Tibial nerve (tissue), 4 donors: Measurements from ENCODE around the gene ARMH2. TPM values are rescaled to one million over a fixed set of nuclear protein-coding genes. Genes with fewer than 3 reads are reported as not detected.

Experiments used
- DNase-seq, 2 donors: peaks; one replicate each; pipeline ENCODE4 v3.0.0-alpha.2; 2019; ENCODE audit warnings: low spot score in 2 of 2
- H3K27ac ChIP-seq, 4 donors: fragments of 200-600 bp; sonication (generic) in 3 of 4; one replicate each; pipeline ENCODE4 v1.5.1; 2017 to 2019; ENCODE audit warnings: mild to moderate bottlenecking in 1 of 4
- H3K27me3 ChIP-seq, 2 donors: fragments of 200-600 bp; sonication (generic) in 1 of 2; one replicate each; pipeline versions ENCODE4 v1.5.1 to v1.6.0; 2017 to 2019
- H3K36me3 ChIP-seq, 3 donors: fragments of 200-600 bp; sonication (generic); one replicate each; pipeline ENCODE4 v1.5.1; 2018 to 2019
- H3K4me1 ChIP-seq, 4 donors: fragments of 200-600 bp; sonication (generic) in 3 of 4; one replicate each; pipeline ENCODE4 v1.5.1; 2017 to 2019
- H3K4me3 ChIP-seq, 4 donors: fragments of 200-600 bp; sonication (generic) in 3 of 4; one replicate each; pipeline ENCODE4 v1.5.1; 2017 to 2019; ENCODE audit warnings: mild to moderate bottlenecking in 1 of 4, moderate library complexity in 1 of 4
- H3K9me3 ChIP-seq, 4 donors: fragments of 200-600 bp; sonication (generic) in 3 of 4; one replicate each; pipeline ENCODE4 v1.5.1; 2017 to 2019
- EP300 ChIP-seq, 2 donors: sonication (generic); formaldehyde crosslinking; IDR thresholded peaks; one replicate each; pipeline ENCODE4 v1.6.1; 2017; ENCODE audit warnings: antibody characterized with exemption in 2 of 2, mild to moderate bottlenecking in 1 of 2
- POLR2A ChIP-seq, 2 donors: fragments of 450-650 bp; IDR thresholded peaks; one replicate each; pipeline ENCODE4 v1.6.1; 2017; ENCODE audit warnings: antibody characterized with exemption in 2 of 2, mild to moderate bottlenecking in 2 of 2, moderate library complexity in 2 of 2
- WGBS, 2 donors: methylation state at CpG; one replicate each; pipeline ENCODE4 v1.1.5; 2018; 5-methylcytosine and 5-hydroxymethylcytosine counted together
- total RNA-seq, 4 donors: library from RNA; depleted of rRNA; stranded (reverse); fragments of >200 nt; gene quantifications; one replicate each; pipeline ENCODE4 v1.1.0, GENCODE V29; 2016
- TF ChIP-seq, protein P1 (sequence below), 5 experiments: fragments of 200-600 bp in 3 of 5; fragments of 450-650 bp in 2 of 5; sonication (generic) in 3 of 5; IDR thresholded peaks; one replicate each; pipeline ENCODE4 v1.5.1; 2016 to 2019; ENCODE audit warnings: antibody characterized with exemption in 5 of 5, mild to moderate bottlenecking in 3 of 5, moderate library complexity in 2 of 5

Gene ARMH2
- total RNA-seq, 4 donors from 2014 or later, result not detected

DNA sequence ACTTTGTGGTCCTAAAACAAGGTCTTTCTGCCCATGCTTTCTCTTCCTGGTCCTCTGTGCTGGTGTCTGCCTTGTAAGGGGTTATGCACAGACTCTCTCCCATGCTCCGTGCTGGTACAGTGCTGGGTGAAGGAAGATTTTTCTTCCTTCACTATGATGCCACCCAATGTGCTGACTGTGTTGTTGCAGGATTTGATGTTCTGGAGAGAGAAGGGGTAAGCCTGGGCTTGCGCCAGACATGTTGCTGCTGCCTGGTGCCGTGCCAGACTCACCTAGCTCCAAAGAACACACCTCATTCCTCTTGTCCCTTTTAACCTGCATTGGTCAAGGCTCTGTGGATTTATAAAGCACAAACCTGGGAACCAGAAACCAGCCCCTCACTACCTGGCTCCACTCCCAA is 28.4 kb upstream of the ARMH2 start:
- no peak for TF ChIP-seq EP300 (IDR thresholded peaks at IDR 0.05)
- TF ChIP-seq POLR2A (IDR thresholded peaks at IDR 0.05), result no peak
- TF ChIP-seq, protein P1, sequence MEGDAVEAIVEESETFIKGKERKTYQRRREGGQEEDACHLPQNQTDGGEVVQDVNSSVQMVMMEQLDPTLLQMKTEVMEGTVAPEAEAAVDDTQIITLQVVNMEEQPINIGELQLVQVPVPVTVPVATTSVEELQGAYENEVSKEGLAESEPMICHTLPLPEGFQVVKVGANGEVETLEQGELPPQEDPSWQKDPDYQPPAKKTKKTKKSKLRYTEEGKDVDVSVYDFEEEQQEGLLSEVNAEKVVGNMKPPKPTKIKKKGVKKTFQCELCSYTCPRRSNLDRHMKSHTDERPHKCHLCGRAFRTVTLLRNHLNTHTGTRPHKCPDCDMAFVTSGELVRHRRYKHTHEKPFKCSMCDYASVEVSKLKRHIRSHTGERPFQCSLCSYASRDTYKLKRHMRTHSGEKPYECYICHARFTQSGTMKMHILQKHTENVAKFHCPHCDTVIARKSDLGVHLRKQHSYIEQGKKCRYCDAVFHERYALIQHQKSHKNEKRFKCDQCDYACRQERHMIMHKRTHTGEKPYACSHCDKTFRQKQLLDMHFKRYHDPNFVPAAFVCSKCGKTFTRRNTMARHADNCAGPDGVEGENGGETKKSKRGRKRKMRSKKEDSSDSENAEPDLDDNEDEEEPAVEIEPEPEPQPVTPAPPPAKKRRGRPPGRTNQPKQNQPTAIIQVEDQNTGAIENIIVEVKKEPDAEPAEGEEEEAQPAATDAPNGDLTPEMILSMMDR (IDR thresholded peaks at IDR 0.05), result no peak
- no peaks in the 10 kb centered on the region for H3K9me3 ChIP-seq
- H3K4me3 ChIP-seq, result no peak overlapping the region
- no peak overlapping the region for H3K27ac ChIP-seq
- no peak for DNase-seq
- WGBS, 2 donors, result 71 to 77% methylated on average over 3 of the region's 3 CpGs
- H3K27me3 ChIP-seq, result no peaks in the 10 kb centered on the region
- peaks cover 0 to 13% (median 4%) of the 10 kb centered on the region in 4 donors for H3K4me1 ChIP-seq
- peaks cover 0 to 10% (median 0%) of the 10 kb centered on the region in 3 donors for H3K36me3 ChIP-seq

DNA sequence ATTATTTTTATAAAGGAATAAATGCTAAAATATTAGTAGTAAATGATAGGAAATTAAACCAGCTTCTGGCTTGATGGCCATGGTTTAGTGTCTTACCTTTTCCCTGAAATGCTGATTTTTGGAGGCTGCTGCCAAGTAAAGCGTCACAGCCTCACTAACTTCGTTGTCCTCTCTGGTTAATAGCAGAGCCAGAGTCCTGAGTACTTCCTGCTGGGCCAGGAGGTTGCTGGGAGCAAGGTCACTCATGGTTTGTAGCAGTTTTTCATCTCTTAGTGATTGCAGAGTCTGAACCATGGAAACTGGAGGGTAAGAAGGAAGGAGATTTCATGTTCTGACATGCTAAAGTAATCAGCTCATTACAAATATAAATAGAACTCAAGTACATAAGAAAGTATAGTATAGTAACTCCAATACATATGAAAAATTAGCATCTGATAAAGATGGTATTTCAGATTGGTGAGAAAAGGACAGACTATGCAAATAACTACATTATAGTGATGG is 26.5 kb upstream of the ARMH2 start:
- Histone ChIP-seq H3K36me3 (peaks cover 0 to 10% (median 0%) of the 10 kb centered on the region in 3 donors), H3K4me3 (no peak overlapping the region), H3K27me3 (no peaks in the 10 kb centered on the region), H3K27ac (no peak overlapping the region), H3K9me3 (no peaks in the 10 kb centered on the region), H3K4me1 (no peaks in the 10 kb centered on the region)
- TF ChIP-seq POLR2A (IDR thresholded peaks at IDR 0.05) (no peak), EP300 (IDR thresholded peaks at IDR 0.05) (no peak)
- TF ChIP-seq, protein P1 (IDR thresholded peaks at IDR 0.05), result no peak
- WGBS, 2 donors, result 45 to 67% methylated on average over 2 of the region's 2 CpGs
- no peak for DNase-seq

DNA sequence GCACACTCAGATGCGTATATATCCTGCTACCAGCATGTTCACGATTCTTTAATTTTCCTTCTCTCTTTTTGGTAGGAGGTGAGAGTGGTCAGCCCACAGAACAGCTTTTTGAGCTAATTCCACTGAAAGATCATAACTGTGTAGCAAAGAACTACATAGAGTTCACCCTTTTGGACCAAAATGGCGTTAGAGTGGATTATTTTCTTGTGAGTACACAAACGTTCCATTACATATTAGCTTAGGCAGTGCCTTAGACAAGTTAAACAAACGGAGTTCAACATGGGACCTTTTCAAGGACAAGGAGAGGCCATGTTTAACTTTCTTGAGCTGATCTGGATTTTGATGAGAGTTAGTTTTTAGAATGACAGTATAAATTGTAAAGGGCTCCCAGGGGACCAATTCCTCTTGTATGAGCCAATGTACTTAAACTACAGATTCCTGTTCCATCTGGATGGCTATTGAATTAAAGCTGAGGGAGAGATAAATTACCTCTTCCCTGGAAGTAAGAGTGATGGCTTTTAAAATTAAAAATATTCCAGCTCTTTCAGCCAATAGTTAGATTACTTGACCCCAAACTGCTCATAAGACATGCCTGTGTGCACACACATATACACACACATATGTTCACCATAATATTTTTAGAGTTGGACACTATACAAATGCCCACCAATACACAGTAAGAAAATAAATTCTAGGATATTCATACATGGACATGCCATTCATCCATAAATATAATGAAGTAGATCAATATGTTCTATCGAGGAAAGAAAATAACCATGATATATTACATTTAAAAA is 25.6 kb upstream of the ARMH2 start:
- H3K27ac ChIP-seq, result no peak overlapping the region

DNA sequence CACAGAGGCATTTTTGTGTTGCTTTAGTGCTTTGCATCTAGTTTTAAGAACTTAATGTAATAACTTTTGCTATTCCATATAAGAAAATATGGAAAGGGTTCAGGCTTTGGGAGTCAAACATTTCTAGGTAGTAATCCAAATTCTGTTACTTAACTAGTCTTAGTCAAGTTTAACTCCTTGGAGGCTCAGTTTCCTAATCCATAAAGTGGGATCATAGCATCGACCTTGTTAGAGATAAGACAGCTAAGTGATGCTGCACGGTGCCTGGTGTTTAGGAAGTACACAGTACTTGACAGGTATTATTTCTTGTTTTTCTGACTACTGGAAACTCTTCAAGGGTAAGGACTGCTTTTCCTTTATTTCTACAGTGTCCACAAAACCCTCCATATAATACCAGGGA is 24.5 kb upstream of the ARMH2 start:
- no peak for DNase-seq
- H3K36me3 ChIP-seq, result peaks cover 0 to 10% (median 0%) of the 10 kb centered on the region in 3 donors
- H3K9me3 ChIP-seq, result no peaks in the 10 kb centered on the region
- TF ChIP-seq EP300 (IDR thresholded peaks at IDR 0.05) (no peak), POLR2A (IDR thresholded peaks at IDR 0.05) (no peak)
- TF ChIP-seq, protein P1 (IDR thresholded peaks at IDR 0.05), result no peak
- H3K27me3 ChIP-seq, result no peaks in the 10 kb centered on the region
- WGBS, 2 donors, result 91 to 92% methylated on average over 2 of the region's 2 CpGs
- no peak overlapping the region for H3K4me3 ChIP-seq
- H3K27ac ChIP-seq, result no peak overlapping the region
- no peaks in the 10 kb centered on the region for H3K4me1 ChIP-seq

More for the DNA sequence above, 25.6 kb upstream of the ARMH2 start:
- Histone ChIP-seq H3K9me3 (no peaks in the 10 kb centered on the region), H3K27me3 (no peaks in the 10 kb centered on the region), H3K36me3 (peaks cover 0 to 10% (median 0%) of the 10 kb centered on the region in 3 donors), H3K4me3 (no peak overlapping the region), H3K4me1 (no peaks in the 10 kb centered on the region)
- DNase-seq, result no peak
- WGBS, 2 donors, result 74 to 78% methylated on average over 6 of the region's 6 CpGs
- TF ChIP-seq POLR2A (IDR thresholded peaks at IDR 0.05), result no peak
- TF ChIP-seq, protein P1 (IDR thresholded peaks at IDR 0.05), result no peak
- TF ChIP-seq EP300 (IDR thresholded peaks at IDR 0.05), result no peak

DNA sequence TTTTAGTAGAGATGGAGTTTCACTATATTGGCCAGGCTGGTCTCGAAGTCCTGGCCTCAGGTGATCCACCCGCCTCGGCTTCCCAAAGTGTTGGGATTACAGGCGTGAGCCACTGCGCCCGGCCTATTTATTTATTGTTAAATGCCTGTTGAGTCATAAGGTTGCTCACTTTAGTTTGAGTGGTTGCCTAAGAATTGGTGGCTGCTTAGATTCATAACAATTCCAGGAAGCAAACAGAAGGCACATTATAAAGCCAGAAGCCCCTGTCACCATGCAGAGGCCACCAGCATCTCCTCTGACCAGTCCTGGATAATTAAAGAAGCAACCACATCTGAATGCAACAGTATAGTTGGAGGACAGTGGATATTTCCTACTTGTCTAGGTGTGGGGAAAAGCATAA is 24.0 kb upstream of the ARMH2 start:
- no peaks in the 10 kb centered on the region for H3K4me1 ChIP-seq
- peaks cover 0 to 7% (median 0%) of the 10 kb centered on the region in 3 donors for H3K36me3 ChIP-seq
- DNase-seq, result no peak
- TF ChIP-seq, protein P1 (IDR thresholded peaks at IDR 0.05), result no peak
- no peak for TF ChIP-seq EP300 (IDR thresholded peaks at IDR 0.05)
- TF ChIP-seq POLR2A (IDR thresholded peaks at IDR 0.05), result no peak
- no peaks in the 10 kb centered on the region for H3K27me3 ChIP-seq
- no peaks in the 10 kb centered on the region for H3K9me3 ChIP-seq
- WGBS, 2 donors, result 90 to 93% methylated on average over 6 of the region's 6 CpGs
- no peak overlapping the region for H3K27ac ChIP-seq
- H3K4me3 ChIP-seq, result no peak overlapping the region
